Measurements from ENCODE around the gene WDR86.

GRCh38 chr7:151378496-151379192 lies 31.2 kb downstream of the WDR86 start:
- TF ChIP-seq, protein P1, sequence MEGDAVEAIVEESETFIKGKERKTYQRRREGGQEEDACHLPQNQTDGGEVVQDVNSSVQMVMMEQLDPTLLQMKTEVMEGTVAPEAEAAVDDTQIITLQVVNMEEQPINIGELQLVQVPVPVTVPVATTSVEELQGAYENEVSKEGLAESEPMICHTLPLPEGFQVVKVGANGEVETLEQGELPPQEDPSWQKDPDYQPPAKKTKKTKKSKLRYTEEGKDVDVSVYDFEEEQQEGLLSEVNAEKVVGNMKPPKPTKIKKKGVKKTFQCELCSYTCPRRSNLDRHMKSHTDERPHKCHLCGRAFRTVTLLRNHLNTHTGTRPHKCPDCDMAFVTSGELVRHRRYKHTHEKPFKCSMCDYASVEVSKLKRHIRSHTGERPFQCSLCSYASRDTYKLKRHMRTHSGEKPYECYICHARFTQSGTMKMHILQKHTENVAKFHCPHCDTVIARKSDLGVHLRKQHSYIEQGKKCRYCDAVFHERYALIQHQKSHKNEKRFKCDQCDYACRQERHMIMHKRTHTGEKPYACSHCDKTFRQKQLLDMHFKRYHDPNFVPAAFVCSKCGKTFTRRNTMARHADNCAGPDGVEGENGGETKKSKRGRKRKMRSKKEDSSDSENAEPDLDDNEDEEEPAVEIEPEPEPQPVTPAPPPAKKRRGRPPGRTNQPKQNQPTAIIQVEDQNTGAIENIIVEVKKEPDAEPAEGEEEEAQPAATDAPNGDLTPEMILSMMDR (IDR thresholded peaks at IDR 0.05; ENCODE audit: low read depth, low read length, poor library complexity, severe bottlenecking) = no peak
- TF ChIP-seq EZH2phosphoT487 (IDR thresholded peaks at IDR 0.05; ENCODE audit: borderline replicate concordance, low read length) = no peak

All from DOHH2 (cell line).